Measurements from ENCODE around the gene MMP7.

Gene MMP7

DNA sequence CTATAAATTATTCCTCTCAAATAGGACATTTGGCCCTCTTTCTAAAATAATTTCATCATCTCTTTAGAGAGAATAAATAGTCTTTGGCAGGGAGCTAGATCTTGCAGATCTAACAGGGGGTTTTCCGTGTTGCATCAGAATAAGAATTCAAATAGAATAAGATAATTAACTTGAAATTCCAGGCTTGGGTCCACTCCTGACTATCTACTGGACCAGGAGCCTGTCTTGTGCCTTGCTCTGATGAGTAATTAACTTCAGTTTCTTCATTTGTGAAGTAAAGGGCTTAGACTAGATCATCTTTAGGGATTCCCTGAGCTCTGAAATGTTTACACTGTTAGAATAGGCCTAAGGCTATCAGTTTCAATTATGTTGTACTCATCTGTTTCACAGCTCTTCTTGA, 54.5 kb downstream of the MMP7 start:
- CTCF ChIA-PET = interaction anchor here (0.8 to 2.8 kb wide), 4 partner anchors 9 to 187 kb away, joined by 4 to 11 read pairs (median 5); no protein-coding TSS in a partner anchor
- H3K36me3 ChIP-seq (ENCODE audit: control insufficient read depth in 2 of 2, insufficient read depth in 1 of 2, low read length in 2 of 2) = no peaks in the 10 kb centered on the region
- H3K27ac ChIP-seq (ENCODE audit: extremely low read depth, low read depth, low read length) = no peak overlapping the region
- no peak overlapping the region for H3K4me3 ChIP-seq (ENCODE audit: low read depth, low read length)
- POLR2A ChIA-PET = interaction anchor here (1.0 kb wide), 1 partner anchor 12 kb away, joined by 5 read pairs; no protein-coding TSS in a partner anchor
- no peaks in the 10 kb centered on the region for H3K4me1 ChIP-seq (ENCODE audit: control insufficient read depth, insufficient read depth, low read length)
- no peak for TF ChIP-seq ZNF544 (tag by site-specific recombination; IDR thresholded peaks at IDR 0.05)
- TF ChIP-seq ZNF112 (tag by site-specific recombination; IDR thresholded peaks at IDR 0.05) = peak; percentile 20; the same call in 1 of the 2 replicates
- TF ChIP-seq ZNF350 (tag by site-specific recombination; IDR thresholded peaks at IDR 0.05) = no peak
- H3K9me3 ChIP-seq (ENCODE audit: control insufficient read depth, insufficient read depth, low read depth, low read length) = no peaks in the 10 kb centered on the region

DNA sequence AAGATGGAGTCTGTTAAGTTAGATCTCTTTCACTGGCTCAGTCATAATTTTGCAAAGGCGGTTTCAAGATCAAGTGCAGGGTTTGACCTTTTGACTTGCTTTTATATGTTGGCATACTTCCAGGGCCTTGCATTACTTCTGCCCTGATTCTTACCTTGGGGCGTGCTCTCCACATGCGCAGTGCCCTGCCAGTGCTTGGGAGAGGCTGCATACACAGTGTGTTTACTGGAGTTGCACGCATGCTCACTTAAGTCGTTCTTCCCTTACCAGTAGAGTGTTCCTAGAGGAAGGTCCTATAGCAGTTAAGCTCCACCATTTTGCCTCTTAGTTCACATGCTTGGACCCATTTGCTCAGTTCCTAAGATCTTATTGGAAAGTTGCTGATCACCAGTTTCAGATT, 57.0 kb downstream of the MMP7 start:
- Histone ChIP-seq H3K4me1 (ENCODE audit: control insufficient read depth, insufficient read depth, low read length) (no peaks in the 10 kb centered on the region), H3K4me3 (ENCODE audit: low read depth, low read length) (no peak overlapping the region), H3K36me3 (ENCODE audit: control insufficient read depth in 2 of 2, insufficient read depth in 1 of 2, low read length in 2 of 2) (no peaks in the 10 kb centered on the region), H3K27ac (ENCODE audit: extremely low read depth, low read depth, low read length) (no peak overlapping the region), H3K9me3 (ENCODE audit: control insufficient read depth, insufficient read depth, low read depth, low read length) (no peaks in the 10 kb centered on the region)
- TF ChIP-seq, protein P1, sequence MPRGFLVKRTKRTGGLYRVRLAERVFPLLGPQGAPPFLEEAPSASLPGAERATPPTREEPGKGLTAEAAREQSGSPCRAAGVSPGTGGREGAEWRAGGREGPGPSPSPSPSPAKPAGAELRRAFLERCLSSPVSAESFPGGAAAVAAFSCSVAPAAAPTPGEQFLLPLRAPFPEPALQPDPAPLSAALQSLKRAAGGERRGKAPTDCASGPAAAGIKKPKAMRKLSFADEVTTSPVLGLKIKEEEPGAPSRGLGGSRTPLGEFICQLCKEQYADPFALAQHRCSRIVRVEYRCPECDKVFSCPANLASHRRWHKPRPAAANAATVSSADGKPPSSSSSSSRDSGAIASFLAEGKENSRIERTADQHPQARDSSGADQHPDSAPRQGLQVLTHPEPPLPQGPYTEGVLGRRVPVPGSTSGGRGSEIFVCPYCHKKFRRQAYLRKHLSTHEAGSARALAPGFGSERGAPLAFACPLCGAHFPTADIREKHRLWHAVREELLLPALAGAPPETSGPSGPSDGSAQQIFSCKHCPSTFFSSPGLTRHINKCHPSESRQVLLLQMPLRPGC (tag by site-specific recombination; IDR thresholded peaks at IDR 0.05) = no peak
- no peak for TF ChIP-seq ZNF548 (tag by site-specific recombination; IDR thresholded peaks at IDR 0.05)
- TF ChIP-seq ZSCAN16 (tag by site-specific recombination; IDR thresholded peaks at IDR 0.05) = no peak
- TF ChIP-seq, protein P2, sequence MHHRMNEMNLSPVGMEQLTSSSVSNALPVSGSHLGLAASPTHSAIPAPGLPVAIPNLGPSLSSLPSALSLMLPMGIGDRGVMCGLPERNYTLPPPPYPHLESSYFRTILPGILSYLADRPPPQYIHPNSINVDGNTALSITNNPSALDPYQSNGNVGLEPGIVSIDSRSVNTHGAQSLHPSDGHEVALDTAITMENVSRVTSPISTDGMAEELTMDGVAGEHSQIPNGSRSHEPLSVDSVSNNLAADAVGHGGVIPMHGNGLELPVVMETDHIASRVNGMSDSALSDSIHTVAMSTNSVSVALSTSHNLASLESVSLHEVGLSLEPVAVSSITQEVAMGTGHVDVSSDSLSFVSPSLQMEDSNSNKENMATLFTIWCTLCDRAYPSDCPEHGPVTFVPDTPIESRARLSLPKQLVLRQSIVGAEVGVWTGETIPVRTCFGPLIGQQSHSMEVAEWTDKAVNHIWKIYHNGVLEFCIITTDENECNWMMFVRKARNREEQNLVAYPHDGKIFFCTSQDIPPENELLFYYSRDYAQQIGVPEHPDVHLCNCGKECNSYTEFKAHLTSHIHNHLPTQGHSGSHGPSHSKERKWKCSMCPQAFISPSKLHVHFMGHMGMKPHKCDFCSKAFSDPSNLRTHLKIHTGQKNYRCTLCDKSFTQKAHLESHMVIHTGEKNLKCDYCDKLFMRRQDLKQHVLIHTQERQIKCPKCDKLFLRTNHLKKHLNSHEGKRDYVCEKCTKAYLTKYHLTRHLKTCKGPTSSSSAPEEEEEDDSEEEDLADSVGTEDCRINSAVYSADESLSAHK (tag by site-specific recombination; IDR thresholded peaks at IDR 0.05) = peak; percentile 43; the same call in 1 of the 2 replicates
- TF ChIP-seq ZNF830 (tag by site-specific recombination; IDR thresholded peaks at IDR 0.05; ENCODE audit: low read depth) = no peak
- TF ChIP-seq KLF1 (tag by site-specific recombination; IDR thresholded peaks at IDR 0.05) = no peak
- TF ChIP-seq ZNF544 (tag by site-specific recombination; IDR thresholded peaks at IDR 0.05) = no peak
- ChIA-PET POLR2A (no interaction called here), CTCF (no interaction called here)

DNA sequence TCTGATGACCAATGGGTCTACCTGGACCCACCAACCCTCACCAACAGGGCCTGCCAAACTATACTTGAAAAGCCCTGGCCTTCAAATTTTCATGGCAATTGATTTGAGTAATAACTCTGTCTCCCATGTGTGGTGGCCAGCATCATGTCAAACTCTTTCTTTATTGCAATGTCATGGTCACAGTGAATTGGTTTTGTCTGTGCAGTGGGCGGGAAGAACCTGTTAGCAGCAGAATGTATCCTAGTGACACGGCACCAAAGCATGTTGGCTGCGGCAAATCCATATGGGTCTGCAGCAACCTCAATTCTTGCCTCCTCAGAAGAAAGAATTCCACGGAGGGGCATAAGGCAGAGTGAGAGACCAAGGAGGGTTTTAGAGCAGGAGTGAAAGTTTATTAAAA, 58.4 kb downstream of the MMP7 start:
- ChIA-PET CTCF (interaction anchor here (1.2 kb wide), 1 partner anchor 11 kb away, joined by 3 read pairs; no protein-coding TSS in a partner anchor), POLR2A (no interaction called here)
- TF ChIP-seq ZNF768 (tag by site-specific recombination; IDR thresholded peaks at IDR 0.05) (no peak), KLF1 (tag by site-specific recombination; IDR thresholded peaks at IDR 0.05) (no peak), ZNF23 (tag by site-specific recombination; IDR thresholded peaks at IDR 0.05; ENCODE audit: borderline replicate concordance) (no peak), FEZF1 (tag by site-specific recombination; IDR thresholded peaks at IDR 0.05) (no peak), ZNF792 (tag by site-specific recombination; IDR thresholded peaks at IDR 0.05) (no peak), SP3 (tag by site-specific recombination; IDR thresholded peaks at IDR 0.05) (no peak), ZNF324 (tag by site-specific recombination; IDR thresholded peaks at IDR 0.05) (no peak), ZNF239 (tag by site-specific recombination; IDR thresholded peaks at IDR 0.05) (no peak)
- TF ChIP-seq, protein P3, sequence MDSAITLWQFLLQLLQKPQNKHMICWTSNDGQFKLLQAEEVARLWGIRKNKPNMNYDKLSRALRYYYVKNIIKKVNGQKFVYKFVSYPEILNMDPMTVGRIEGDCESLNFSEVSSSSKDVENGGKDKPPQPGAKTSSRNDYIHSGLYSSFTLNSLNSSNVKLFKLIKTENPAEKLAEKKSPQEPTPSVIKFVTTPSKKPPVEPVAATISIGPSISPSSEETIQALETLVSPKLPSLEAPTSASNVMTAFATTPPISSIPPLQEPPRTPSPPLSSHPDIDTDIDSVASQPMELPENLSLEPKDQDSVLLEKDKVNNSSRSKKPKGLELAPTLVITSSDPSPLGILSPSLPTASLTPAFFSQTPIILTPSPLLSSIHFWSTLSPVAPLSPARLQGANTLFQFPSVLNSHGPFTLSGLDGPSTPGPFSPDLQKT (IDR thresholded peaks at IDR 0.05; ENCODE audit: borderline replicate concordance, low read depth, low read length) = no peak
- Histone ChIP-seq H3K27ac (ENCODE audit: extremely low read depth, low read depth, low read length) (no peak overlapping the region), H3K36me3 (ENCODE audit: control insufficient read depth in 2 of 2, insufficient read depth in 1 of 2, low read length in 2 of 2) (no peaks in the 10 kb centered on the region), H3K4me3 (ENCODE audit: low read depth, low read length) (no peak overlapping the region), H3K4me1 (ENCODE audit: control insufficient read depth, insufficient read depth, low read length) (no peaks in the 10 kb centered on the region), H3K9me3 (ENCODE audit: control insufficient read depth, insufficient read depth, low read depth, low read length) (no peaks in the 10 kb centered on the region)
